WTC11 (cell line): ENCODE measurements around the gene ARID3C. TPM values are rescaled to one million over a fixed set of nuclear protein-coding genes. Genes with fewer than 3 reads are reported as not detected.

ENCODE experiments used
- ATAC-seq: fragments of 200-7000 bp; cut with Tn5 transposase; 2 replicates; pipeline ENCODE4 v1.10.0; 2021; ENCODE audit warnings: mild to moderate bottlenecking, moderate library complexity
- CTCF ChIA-PET: fragments of 300-600 bp; sonication (Branson Sonifier 250); formaldehyde crosslinking; loops from one replicate; lab custom pipeline; 2021; ENCODE audit warnings: antibody characterized with exemption; lab: Charles Lee
- POLR2A ChIA-PET: fragments of 350-600 bp; sonication (Branson Sonifier 250); formaldehyde crosslinking; loops from one replicate; lab custom pipeline; 2021; ENCODE audit warnings: antibody characterized with exemption; lab: Charles Lee
- DNase-seq: peaks from one replicate; pipeline ENCODE4 v3.0.0; 2021; ENCODE audit warnings: low spot score
- H3K27ac Mint-ChIP-seq: 2 replicates; pipeline ENCODE4 v1.8.0; 2021; ENCODE audit warnings: mixed read lengths
- H3K27me3 Mint-ChIP-seq: 2 replicates; pipeline ENCODE4 v1.8.0; 2021; ENCODE audit warnings: low read depth, mild to moderate bottlenecking, moderate library complexity, mixed read lengths
- H3K36me3 Mint-ChIP-seq: 2 replicates; pipeline ENCODE4 v1.8.0; 2021; ENCODE audit warnings: mixed read lengths
- H3K4me1 Mint-ChIP-seq: 2 replicates; pipeline ENCODE4 v1.8.0; 2022; ENCODE audit warnings: mixed read lengths
- H3K4me3 Mint-ChIP-seq: 2 replicates; pipeline ENCODE4 v1.8.0; 2021; ENCODE audit warnings: mild to moderate bottlenecking, moderate library complexity, mixed read lengths
- H3K9me3 Mint-ChIP-seq: 2 replicates; pipeline ENCODE4 v1.8.0; 2021; ENCODE audit warnings: mixed read lengths
- AR ChIP-seq: fragments of 250-450 bp; sonication (Bioruptor Pico); IDR thresholded peaks from 2 replicates; pipeline ENCODE4 v1.9.0; 2021; ENCODE audit warnings: mild to moderate bottlenecking
- ARID4B ChIP-seq: sonication (generic); formaldehyde crosslinking; IDR thresholded peaks from 2 replicates; pipeline ENCODE4 v1.8.0; 2023; ENCODE audit warnings: missing genetic modification reagents, mild to moderate bottlenecking, borderline replicate concordance
- ATF2 ChIP-seq: sonication (generic); formaldehyde crosslinking; IDR thresholded peaks from 2 replicates; pipeline ENCODE4 v1.8.1; 2022; ENCODE audit warnings: low read depth, missing genetic modification reagents, borderline replicate concordance
- E2F1 ChIP-seq: sonication (generic); formaldehyde crosslinking; IDR thresholded peaks from 2 replicates; pipeline ENCODE4 v1.8.0; 2022; ENCODE audit warnings: mild to moderate bottlenecking, missing genetic modification reagents
- FOXJ3 ChIP-seq: sonication (generic); formaldehyde crosslinking; IDR thresholded peaks from 2 replicates; pipeline ENCODE4 v1.9.0; 2021; ENCODE audit warnings: missing genetic modification reagents, mild to moderate bottlenecking, borderline replicate concordance
- FOXP1 ChIP-seq: sonication (generic); formaldehyde crosslinking; IDR thresholded peaks from 2 replicates; pipeline ENCODE4 v1.8.0; 2022; ENCODE audit warnings: missing genetic modification reagents, mild to moderate bottlenecking, moderate library complexity, borderline replicate concordance
- HMGA2 ChIP-seq: fragments of 250-450 bp; sonication (Bioruptor Pico); IDR thresholded peaks from 2 replicates; pipeline ENCODE4 v1.4.0; 2021; ENCODE audit warnings: mild to moderate bottlenecking, moderate library complexity
- NFE2L1 ChIP-seq: sonication (generic); formaldehyde crosslinking; IDR thresholded peaks from 2 replicates; pipeline ENCODE4 v1.8.1; 2023; ENCODE audit warnings: missing genetic modification reagents
- NR1H2 ChIP-seq: sonication (generic); formaldehyde crosslinking; IDR thresholded peaks from 2 replicates; pipeline ENCODE4 v1.9.0; 2021; ENCODE audit warnings: mild to moderate bottlenecking, moderate library complexity, missing genetic modification reagents
- OVOL2 ChIP-seq: fragments of 250-450 bp; sonication (Bioruptor Pico); IDR thresholded peaks from 2 replicates; pipeline ENCODE4 v1.9.0; 2021; ENCODE audit warnings: mild to moderate bottlenecking, borderline replicate concordance
- PREB ChIP-seq: sonication (generic); formaldehyde crosslinking; IDR thresholded peaks from 2 replicates; pipeline ENCODE4 v1.8.1; 2022; ENCODE audit warnings: mild to moderate bottlenecking, missing genetic modification reagents, moderate library complexity, borderline replicate concordance
- SMAD3 ChIP-seq: sonication (generic); formaldehyde crosslinking; IDR thresholded peaks from 2 replicates; pipeline ENCODE4 v1.8.0; 2022; ENCODE audit warnings: missing genetic modification reagents, mild to moderate bottlenecking, borderline replicate concordance
- ZNF396 ChIP-seq: fragments of 250-450 bp; sonication (Bioruptor Pico); IDR thresholded peaks from 2 replicates; pipeline ENCODE4 v1.8.0; 2021; ENCODE audit warnings: mild to moderate bottlenecking, moderate library complexity, borderline replicate concordance
- ZNF425 ChIP-seq: fragments of 250-450 bp; sonication (Bioruptor Pico); conservative IDR thresholded peaks from 2 replicates; pipeline ENCODE4 v1.9.0; 2021; ENCODE audit warnings: mild to moderate bottlenecking
- ZNF532 ChIP-seq: fragments of 250-450 bp; sonication (Bioruptor Pico); IDR thresholded peaks from 2 replicates; pipeline ENCODE4 v1.9.0; 2021; ENCODE audit warnings: mild to moderate bottlenecking, borderline replicate concordance
- total RNA-seq: library from RNA; stranded (reverse); gene quantifications from 3 replicates; pipeline ENCODE4 v1.2.3, GENCODE V29; 2021

ARID3C gene
- total RNA-seq, 1 experiment from 2014 or later, result 0.15 TPM

- TF ChIP-seq PREB, result no peak
- TF ChIP-seq AR (CRISPR knock-in tag), result no peak
- no peak for TF ChIP-seq FOXP1
- no peak for TF ChIP-seq NFE2L1 (CRISPR knock-in tag)
- TF ChIP-seq SMAD3 (CRISPR knock-in tag), result no peak
- no peak for TF ChIP-seq NR1H2
- no peak for TF ChIP-seq E2F1 (CRISPR knock-in tag)
- TF ChIP-seq HMGA2 (CRISPR knock-in tag), result no peak
- no peak for TF ChIP-seq FOXJ3 (CRISPR knock-in tag)
- TF ChIP-seq ZNF425 (CRISPR knock-in tag), result no peak
- TF ChIP-seq OVOL2, result no peak
- TF ChIP-seq, all 79 proteins: peak for 0
Observed at GRCh38 chr9:34671307-34671706, 42.4 kb upstream of the ARID3C start (continued).

GRCh38 chr9:34669809-34670562 is 41.1 kb upstream of the ARID3C start:
- DNase-seq, result no peak
- ATAC-seq, result no peak
- ChIA-PET CTCF (interaction anchor here (1.6 kb wide), 2 partner anchors 31 to 33 kb away, joined by 6 to 8 read pairs; no protein-coding TSS in a partner anchor), POLR2A (no interaction called here)
- Mint-ChIP-seq H3K4me1 (peaks cover 5% of the 10 kb centered on the region), H3K9me3 (peaks cover 20% of the 10 kb centered on the region), H3K27ac (no peak overlapping the region), H3K27me3 (peaks cover 10% of the 10 kb centered on the region), H3K4me3 (no peak overlapping the region), H3K36me3 (peaks cover 24% of the 10 kb centered on the region)
- TF ChIP-seq ZNF532 (CRISPR knock-in tag), result no peak
- TF ChIP-seq ZNF396 (CRISPR knock-in tag), result no peak
- TF ChIP-seq ARID4B (CRISPR knock-in tag), result no peak
- TF ChIP-seq ATF2, result no peak
- TF ChIP-seq E2F1 (CRISPR knock-in tag), result no peak
